ENCODE measurements around the gene PGAP3. TPM values are rescaled to one million over a fixed set of nuclear protein-coding genes. Genes with fewer than 3 reads are reported as not detected.

Gene PGAP3
- total RNA-seq, 1 experiment from 2014 or later, result 29.0 TPM

- peaks cover 44 to 54% of the 10 kb centered on the region in 2 experiments for H3K4me1 Mint-ChIP-seq
- H3K27ac Mint-ChIP-seq, result no peak overlapping the region
Measured at GRCh38 chr17:39624313-39624712, 63.5 kb downstream of the PGAP3 start.

More at GRCh38 chr17:39624313-39624712, 63.5 kb downstream of the PGAP3 start:
- Histone ChIP-seq H3K23me2 (ENCODE audit: insufficient read length, low read depth, low read length, poor library complexity, severe bottlenecking) (peaks cover 13% of the 10 kb centered on the region), H4K5ac (ENCODE audit: insufficient read length, low read depth, low read length) (no peak overlapping the region), H3K23ac (ENCODE audit: insufficient read length, low read depth, low read length) (no peak overlapping the region), H2BK120ac (ENCODE audit: low read depth, low read length, poor library complexity, severe bottlenecking) (no peak overlapping the region), H4K8ac (replicated peaks; ENCODE audit: insufficient read length, low read depth, low read length) (no peak overlapping the region), H3K79me1 (ENCODE audit: insufficient read depth, low read depth, low read length, poor library complexity, severe bottlenecking) (no peaks in the 10 kb centered on the region), H3K18ac (ENCODE audit: insufficient read length, low read depth, low read length) (no peak overlapping the region), H2AFZ (ENCODE audit: low read length) (no peak overlapping the region), H3K4me2 (ENCODE audit: insufficient read depth, insufficient read length, low read length) (no peak overlapping the region), H3K9me3 (ENCODE audit: control insufficient read depth, low read depth, low read length) (no peaks in the 10 kb centered on the region), H3K27ac (ENCODE audit: insufficient read length, low read depth, low read length) (no peak overlapping the region), H2BK12ac (ENCODE audit: insufficient read length, low read depth, low read length) (no peak overlapping the region), H3K9ac (ENCODE audit: extremely low read depth, insufficient read length, low read length) (no peak overlapping the region), H3K56ac (ENCODE audit: insufficient read length, low read depth, low read length) (no peak overlapping the region), H4K91ac (ENCODE audit: insufficient read length, low read depth, low read length) (no peak overlapping the region), H3K27me3 (ENCODE audit: insufficient read depth, low read length) (peaks cover 18% of the 10 kb centered on the region; the same call in 1 of the 2 replicates), H3T11ph (ENCODE audit: low read length) (no peak overlapping the region), H2BK20ac (ENCODE audit: low read depth, low read length, poor library complexity, severe bottlenecking) (no peak overlapping the region), H2BK15ac (ENCODE audit: low read depth, low read length) (no peak overlapping the region), H3K4me1 (ENCODE audit: insufficient read depth, low read length) (peaks cover 5% of the 10 kb centered on the region; the same call in 1 of the 2 replicates), H2BK5ac (ENCODE audit: insufficient read length, low read length) (no peak overlapping the region), H2AK5ac (ENCODE audit: insufficient read length, low read length) (no peak overlapping the region), H3K14ac (ENCODE audit: insufficient read depth, low read length) (no peak overlapping the region), H3K79me2 (ENCODE audit: insufficient read depth, low read length) (no peaks in the 10 kb centered on the region), H4K20me1 (ENCODE audit: control insufficient read depth, insufficient read depth, insufficient read length) (no peaks in the 10 kb centered on the region), H3K4ac (ENCODE audit: low read depth, low read length) (no peak overlapping the region)
- H3K4me3 Mint-ChIP-seq, result no peak overlapping the region
- TF ChIP-seq CTCF (conservative IDR thresholded peaks at IDR 0.05), result no peak
- no peaks in the 10 kb centered on the region; a peak in 1 of 5 replicates for H3K9me3 Mint-ChIP-seq
- peaks cover 89% of the 10 kb centered on the region for H3K27me3 Mint-ChIP-seq (ENCODE audit: low read depth)
- H3K36me3 Mint-ChIP-seq (ENCODE audit: insufficient read depth in 1 of 3, low read depth in 3 of 3), result no peaks in the 10 kb centered on the region; a peak in 1 of 7 replicates
- WGBS (ENCODE audit: extremely low coverage, insufficient read length, low lambda C conversion rate), result no CpG with 5 or more reads among the region's 8 CpGs
- DNase-seq, result no peak
